CD8-positive, alpha-beta memory T cell (primary cell): ENCODE results near the gene CHP2. TPM values are rescaled to one million over a fixed set of nuclear protein-coding genes. Genes with fewer than 3 reads are reported as not detected.
A peak's percentile ranks its signal among the peaks of the same experiment; 100 is the strongest.

Experiments used
- CTCF ChIA-PET: fragments of 350-600 bp; sonication (Branson Sonifier 250); formaldehyde crosslinking; loops from one replicate; lab custom pipeline; 2021; ENCODE audit warnings: antibody characterized with exemption; lab: Charles Lee
- POLR2A ChIA-PET: fragments of 350-600 bp; sonication (Branson Sonifier 250); formaldehyde crosslinking; loops from one replicate; lab custom pipeline; 2021; ENCODE audit warnings: antibody characterized with exemption; lab: Charles Lee
- DNase-seq, 5 donors: peaks; one replicate each; pipeline versions ENCODE4 v3.0.0 to v3.0.0-alpha.2; 2020 to 2022; ENCODE audit warnings: mixed read lengths in 1 of 5
- H3K27ac ChIP-seq: one replicate; pipeline ENCODE4 v1.7.0; 2013; ENCODE audit warnings: low read depth, mild to moderate bottlenecking, low read length, moderate library complexity
- H3K27me3 ChIP-seq: 2 replicates; pipeline ENCODE4 v1.7.0; 2013; ENCODE audit warnings: low read length, mild to moderate bottlenecking; ENCODE audit not compliant: insufficient read depth, poor library complexity, severe bottlenecking
- H3K36me3 ChIP-seq: 2 replicates; pipeline ENCODE4 v1.7.0; 2013; ENCODE audit warnings: mild to moderate bottlenecking, low read length, moderate library complexity; ENCODE audit not compliant: insufficient read depth
- H3K4me1 ChIP-seq: 2 replicates; pipeline ENCODE4 v1.7.0; 2013; ENCODE audit warnings: mild to moderate bottlenecking, low read length, moderate library complexity; ENCODE audit not compliant: insufficient read depth
- H3K4me3 ChIP-seq: 2 replicates; pipeline ENCODE4 v1.7.0; 2013; ENCODE audit warnings: mild to moderate bottlenecking, low read length
- H3K9me3 ChIP-seq: 2 replicates; pipeline ENCODE4 v1.7.0; 2013; ENCODE audit warnings: mild to moderate bottlenecking, low read length
- H3K27ac Mint-ChIP-seq, 8 donors: one replicate each; pipeline ENCODE4 v1.8.0; 2020 to 2021; ENCODE audit warnings: mixed read lengths in 8 of 8, mild to moderate bottlenecking in 6 of 8, inconsistent platforms in 3 of 8, moderate library complexity in 3 of 8
- H3K27me3 Mint-ChIP-seq, 2 donors: one replicate each; pipeline ENCODE4 v1.8.0; 2020 to 2021; ENCODE audit warnings: mixed read lengths in 2 of 2, mild to moderate bottlenecking in 1 of 2, moderate library complexity in 1 of 2
- H3K36me3 Mint-ChIP-seq, 3 donors: one replicate each; pipeline ENCODE4 v1.8.0; 2020 to 2021; ENCODE audit warnings: mixed read lengths in 3 of 3, inconsistent platforms in 1 of 3, mild to moderate bottlenecking in 1 of 3
- H3K4me1 Mint-ChIP-seq, 3 donors: one replicate each; pipeline ENCODE4 v1.8.0; 2020 to 2021; ENCODE audit warnings: mixed read lengths in 3 of 3, inconsistent platforms in 1 of 3, mild to moderate bottlenecking in 1 of 3
- H3K4me3 Mint-ChIP-seq, 7 donors: one replicate each; pipeline ENCODE4 v1.8.0; 2020 to 2021; ENCODE audit warnings: mixed read lengths in 7 of 7, mild to moderate bottlenecking in 6 of 7, moderate library complexity in 4 of 7, inconsistent platforms in 2 of 7
- H3K9me3 Mint-ChIP-seq, 5 donors: one replicate each; pipeline ENCODE4 v1.8.0; 2020 to 2022; ENCODE audit warnings: mixed read lengths in 5 of 5, mild to moderate bottlenecking in 3 of 5, moderate library complexity in 2 of 5, inconsistent platforms in 1 of 5
- polyA plus RNA-seq: library from polyadenylated mRNA; unstranded; fragments of 300-500 nt; fragmentation: Illumina TruSeq; gene quantifications from one replicate; pipeline ENCODE4 v1.2.3, GENCODE V29; 2021
- total RNA-seq, 2 experiments: library from RNA; stranded (reverse); gene quantifications; one replicate each; pipeline ENCODE4 v1.2.3, GENCODE V29; 2021

The CHP2 gene
- total RNA-seq (not detected), polyA plus RNA-seq (not detected)

DNA sequence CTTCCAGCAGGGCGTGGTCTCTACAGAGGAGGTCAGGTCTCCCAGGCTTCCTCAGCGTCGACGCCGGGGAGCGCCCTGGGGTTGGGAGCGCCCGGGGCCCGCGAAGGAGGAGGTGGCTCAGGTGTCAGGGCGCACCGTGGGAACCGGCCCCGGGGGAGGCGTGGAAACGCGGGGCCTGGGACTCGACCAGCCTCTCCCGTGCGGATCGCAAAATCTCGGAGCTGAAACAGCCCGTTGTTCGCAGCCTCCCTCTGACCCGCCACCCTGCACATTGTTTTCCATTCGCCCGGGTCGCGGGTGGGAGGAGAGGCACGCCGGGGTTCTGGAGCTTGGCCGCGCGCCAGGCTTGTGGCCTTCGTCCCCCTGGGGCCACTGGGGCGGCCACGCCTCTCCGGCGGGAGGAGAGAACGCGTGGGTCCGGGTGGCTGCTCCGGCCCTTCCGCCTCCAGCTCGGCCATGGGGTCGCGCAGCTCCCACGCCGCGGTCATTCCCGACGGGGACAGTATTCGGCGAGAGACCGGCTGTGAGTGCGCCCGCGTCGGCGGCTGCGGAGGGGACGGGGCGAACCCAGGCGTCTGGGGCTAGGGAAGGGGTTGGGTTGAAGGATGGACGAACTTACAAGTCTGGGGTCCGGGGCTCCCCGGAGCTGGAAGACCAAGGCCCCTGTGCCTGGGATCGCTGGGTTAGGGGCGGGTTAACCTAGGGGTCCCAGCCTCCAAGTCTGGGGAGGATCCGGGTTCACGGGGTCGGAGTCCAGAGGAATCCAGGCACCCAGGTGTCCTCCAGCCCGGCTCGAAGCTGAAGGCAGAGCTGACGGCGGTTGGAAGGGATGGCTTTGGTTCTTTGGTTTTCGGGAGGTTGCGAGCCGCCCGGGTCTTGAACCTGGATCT is at the start of gene CHP2:
Gene CHP2 (plus strand): TSS at position 433 of the 890 bp plus-strand sequence. CDS start 24 bp downstream, at position 457.
- Mint-ChIP-seq H3K27me3 (peaks cover 33 to 59% of the 10 kb centered on the region in 2 donors), H3K36me3 (peaks cover 0 to 2% (median 0%) of the 10 kb centered on the region in 3 donors), H3K9me3 (peaks cover 0 to 3% (median 0%) of the 10 kb centered on the region in 5 donors), H3K4me1 (peaks cover 0 to 10% (median 2%) of the 10 kb centered on the region in 3 donors), H3K4me3 (peak within 1 kb of the TSS in 4 of 7 donors; percentile 20 to 79 (median 52)), H3K27ac (no peak within 1 kb of the TSS)
- Histone ChIP-seq H3K27me3 (peaks cover 21% of the 10 kb centered on the region), H3K9me3 (no peaks in the 10 kb centered on the region), H3K36me3 (no peaks in the 10 kb centered on the region), H3K4me3 (no peak within 1 kb of the TSS), H3K4me1 (no peaks in the 10 kb centered on the region), H3K27ac (no peak within 1 kb of the TSS)
- ChIA-PET CTCF (no interaction called here), POLR2A (no interaction called here)
- DNase-seq: no peak

DNA sequence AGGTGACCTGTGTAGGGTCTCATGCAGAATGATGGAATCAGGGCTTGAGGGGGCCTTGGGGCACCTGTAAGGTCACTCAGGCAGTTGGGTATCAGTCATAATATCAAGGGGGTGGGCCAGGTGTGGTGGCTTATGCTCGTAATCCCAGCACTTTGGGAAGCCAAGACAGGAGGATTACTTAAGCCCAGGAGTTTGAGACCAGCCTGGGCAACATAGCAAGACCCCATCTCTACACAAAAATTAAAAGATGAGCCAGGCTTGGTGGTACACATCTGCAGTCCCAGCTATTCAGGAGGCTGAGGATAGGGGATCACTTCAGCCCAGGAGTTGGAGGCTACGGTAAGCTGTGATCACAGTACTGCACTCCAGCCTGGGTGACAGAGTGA is 49.3 kb upstream of the CHP2 start:
- H3K27ac Mint-ChIP-seq: no peak overlapping the region
- H3K9me3 Mint-ChIP-seq: peaks cover 5 to 27% (median 12%) of the 10 kb centered on the region in 5 donors
- no peak overlapping the region for H3K4me3 Mint-ChIP-seq

DNA sequence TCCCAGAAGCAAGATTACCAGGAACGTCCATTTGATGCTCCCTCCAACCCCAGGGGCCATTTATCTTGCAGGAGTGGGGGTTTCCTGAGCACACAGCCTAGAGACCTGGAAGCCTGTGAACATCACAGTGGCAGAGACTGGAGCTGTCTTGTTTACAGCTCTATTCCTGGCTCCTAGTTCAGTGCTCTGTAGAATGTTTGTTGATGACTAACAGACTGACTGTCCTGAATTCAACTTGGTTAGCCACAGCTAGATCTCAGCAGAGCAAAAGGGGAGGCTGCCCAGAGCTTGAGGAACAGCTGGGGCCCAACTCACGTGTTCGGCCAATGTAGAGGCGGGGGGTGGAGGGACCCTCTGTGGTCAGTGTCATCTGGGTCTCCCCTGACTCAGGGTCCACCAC is 48.4 kb upstream of the CHP2 start:
- Mint-ChIP-seq H3K4me3 (no peak overlapping the region), H3K36me3 (peaks cover 0 to 23% (median 3%) of the 10 kb centered on the region in 3 donors), H3K27me3 (peaks cover 26 to 56% of the 10 kb centered on the region in 2 donors), H3K4me1 (no peaks in the 10 kb centered on the region), H3K9me3 (peaks cover 5 to 29% (median 12%) of the 10 kb centered on the region in 5 donors), H3K27ac (no peak overlapping the region)
- Histone ChIP-seq H3K27ac (no peak overlapping the region), H3K27me3 (no peaks in the 10 kb centered on the region), H3K4me1 (no peaks in the 10 kb centered on the region), H3K9me3 (no peaks in the 10 kb centered on the region), H3K4me3 (no peak overlapping the region), H3K36me3 (no peaks in the 10 kb centered on the region)
- ChIA-PET POLR2A (no interaction called here), CTCF (no interaction called here)
- DNase-seq: no peak

More for the DNA sequence above, 49.3 kb upstream of the CHP2 start:
- Histone ChIP-seq H3K27me3 (no peaks in the 10 kb centered on the region), H3K4me1 (no peaks in the 10 kb centered on the region), H3K36me3 (no peaks in the 10 kb centered on the region), H3K4me3 (no peak overlapping the region), H3K9me3 (no peaks in the 10 kb centered on the region), H3K27ac (no peak overlapping the region)
- ChIA-PET CTCF (no interaction called here), POLR2A (no interaction called here)
- Mint-ChIP-seq H3K4me1 (no peaks in the 10 kb centered on the region), H3K36me3 (peaks cover 0 to 23% (median 3%) of the 10 kb centered on the region in 3 donors), H3K27me3 (peaks cover 20 to 49% of the 10 kb centered on the region in 2 donors)
- no peak for DNase-seq

DNA sequence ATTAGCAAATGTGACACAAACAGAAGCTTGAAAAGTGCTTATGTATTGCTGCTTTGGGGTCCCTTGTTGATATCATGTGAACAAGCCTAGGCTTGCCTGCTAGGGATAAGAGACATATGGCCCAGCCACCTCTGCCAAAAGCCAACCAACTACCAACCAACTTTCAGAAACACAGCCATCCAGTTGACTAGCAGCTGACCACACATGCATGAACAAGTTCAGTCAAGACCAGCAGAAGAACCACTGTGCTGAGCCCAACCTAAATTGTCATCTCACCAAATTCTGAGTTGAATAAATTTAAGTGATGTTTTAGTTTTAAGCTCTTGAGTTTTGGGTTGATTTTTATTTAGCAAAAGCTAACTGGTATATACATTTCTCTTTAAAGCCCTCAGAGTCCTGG is 45.3 kb upstream of the CHP2 start:
- H3K9me3 Mint-ChIP-seq: peaks cover 0 to 17% (median 8%) of the 10 kb centered on the region in 5 donors
- H3K4me3 ChIP-seq: no peak overlapping the region
- CTCF ChIA-PET: no interaction called here

DNA sequence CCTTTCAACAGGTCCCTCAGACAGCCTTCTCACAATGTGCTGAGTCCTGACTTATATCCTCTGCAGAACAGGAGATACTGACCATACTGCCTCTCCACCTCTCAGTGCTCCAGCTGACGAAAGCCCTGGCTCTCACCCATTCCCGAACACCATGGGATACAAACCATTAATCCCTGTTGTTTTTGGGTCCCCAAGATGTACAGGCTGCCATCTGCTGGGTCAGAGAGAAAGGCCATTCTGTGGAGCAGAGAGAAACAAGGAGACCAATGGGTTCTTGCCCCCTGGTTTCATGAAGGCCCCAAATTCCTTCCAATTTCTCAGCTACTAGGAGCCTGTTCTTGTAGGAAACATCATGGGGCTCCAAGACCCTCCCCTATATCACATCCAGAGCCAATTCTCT is 44.8 kb upstream of the CHP2 start:
- H3K27ac Mint-ChIP-seq: no peak overlapping the region
- POLR2A ChIA-PET: no interaction called here

More for the DNA sequence above, 45.3 kb upstream of the CHP2 start:
- POLR2A ChIA-PET: no interaction called here
- Histone ChIP-seq H3K27ac (no peak overlapping the region), H3K9me3 (no peaks in the 10 kb centered on the region), H3K27me3 (peaks cover 7% of the 10 kb centered on the region), H3K36me3 (no peaks in the 10 kb centered on the region), H3K4me1 (no peaks in the 10 kb centered on the region)
- Mint-ChIP-seq H3K27ac (peak overlapping the region in 1 of 8 donors; percentile 74), H3K4me1 (peaks cover 0 to 3% (median 0%) of the 10 kb centered on the region in 3 donors), H3K36me3 (peaks cover 0 to 11% (median 0%) of the 10 kb centered on the region in 3 donors), H3K27me3 (peaks cover 21 to 67% of the 10 kb centered on the region in 2 donors), H3K4me3 (no peak overlapping the region)
- DNase-seq: no peak

DNA sequence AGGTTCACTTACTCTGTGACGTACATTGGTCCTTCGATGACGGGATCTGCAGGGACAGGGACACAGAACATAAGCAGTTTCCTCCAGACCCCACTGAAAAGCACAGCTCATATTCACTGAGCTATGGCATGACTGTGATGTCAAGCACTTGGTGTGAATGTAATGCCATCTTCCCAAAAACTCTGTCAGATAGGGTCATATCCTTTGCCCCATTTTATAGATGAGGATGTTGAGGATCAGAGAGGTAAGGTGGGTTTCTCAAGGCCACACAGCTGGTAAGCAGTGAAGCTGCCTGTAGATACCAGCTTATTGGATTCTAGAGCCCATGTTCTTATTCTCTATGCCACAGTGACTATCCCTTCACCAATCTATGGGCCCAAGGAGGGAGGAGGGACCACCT is 44.3 kb upstream of the CHP2 start:
- Mint-ChIP-seq H3K27me3 (peaks cover 20 to 66% of the 10 kb centered on the region in 2 donors), H3K36me3 (peaks cover 0 to 11% (median 0%) of the 10 kb centered on the region in 3 donors), H3K4me3 (no peak overlapping the region), H3K9me3 (peaks cover 0 to 17% (median 8%) of the 10 kb centered on the region in 5 donors), H3K4me1 (peaks cover 0 to 3% (median 0%) of the 10 kb centered on the region in 3 donors), H3K27ac (no peak overlapping the region)
- POLR2A ChIA-PET: no interaction called here
- Histone ChIP-seq H3K4me3 (no peak overlapping the region), H3K36me3 (no peaks in the 10 kb centered on the region), H3K9me3 (no peaks in the 10 kb centered on the region), H3K27ac (no peak overlapping the region), H3K4me1 (no peaks in the 10 kb centered on the region), H3K27me3 (peaks cover 7% of the 10 kb centered on the region)
- no peak for DNase-seq
- CTCF ChIA-PET: no interaction called here

More for the DNA sequence above, 44.8 kb upstream of the CHP2 start:
- H3K4me3 Mint-ChIP-seq: no peak overlapping the region
- peaks cover 0 to 3% (median 0%) of the 10 kb centered on the region in 3 donors for H3K4me1 Mint-ChIP-seq
- H3K27ac ChIP-seq: no peak overlapping the region
- peaks cover 7% of the 10 kb centered on the region for H3K27me3 ChIP-seq
- peaks cover 0 to 17% (median 8%) of the 10 kb centered on the region in 5 donors for H3K9me3 Mint-ChIP-seq
- DNase-seq: no peak
- H3K36me3 ChIP-seq: no peaks in the 10 kb centered on the region
- no peaks in the 10 kb centered on the region for H3K4me1 ChIP-seq
- H3K27me3 Mint-ChIP-seq: peaks cover 23 to 69% of the 10 kb centered on the region in 2 donors
- peaks cover 0 to 11% (median 0%) of the 10 kb centered on the region in 3 donors for H3K36me3 Mint-ChIP-seq
- no peaks in the 10 kb centered on the region for H3K9me3 ChIP-seq
- H3K4me3 ChIP-seq: no peak overlapping the region
- CTCF ChIA-PET: no interaction called here

DNA sequence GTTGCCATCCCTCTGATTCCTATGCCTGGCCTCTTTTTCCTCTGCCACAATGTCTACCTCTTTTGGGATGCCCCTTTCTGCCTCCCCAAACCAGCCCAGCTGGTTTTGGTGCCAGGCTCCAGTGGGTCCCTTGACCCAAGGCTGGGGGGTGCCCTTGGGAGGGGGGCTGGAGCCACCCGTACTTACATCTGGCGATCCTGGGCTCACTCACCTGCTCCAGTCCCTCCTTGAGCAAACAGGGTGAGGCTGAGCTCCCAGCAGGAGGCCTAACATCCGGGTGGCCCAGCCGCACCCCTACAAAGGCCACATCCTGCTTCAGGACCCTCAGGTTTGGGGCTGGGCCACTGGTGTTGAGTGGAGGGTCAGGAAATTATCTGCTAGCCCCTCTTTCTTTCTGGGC is 43.0 kb upstream of the CHP2 start:
- Mint-ChIP-seq H3K27ac (no peak overlapping the region), H3K27me3 (peaks cover 27 to 62% of the 10 kb centered on the region in 2 donors), H3K36me3 (peaks cover 0 to 6% (median 0%) of the 10 kb centered on the region in 3 donors), H3K4me1 (peaks cover 0 to 3% (median 0%) of the 10 kb centered on the region in 3 donors), H3K4me3 (no peak overlapping the region), H3K9me3 (peaks cover 0 to 17% (median 8%) of the 10 kb centered on the region in 5 donors)
- no peak overlapping the region for H3K4me3 ChIP-seq
- no peaks in the 10 kb centered on the region for H3K4me1 ChIP-seq
- POLR2A ChIA-PET: no interaction called here
- CTCF ChIA-PET: no interaction called here
- H3K27ac ChIP-seq: no peak overlapping the region
- H3K27me3 ChIP-seq: peaks cover 7% of the 10 kb centered on the region
- H3K36me3 ChIP-seq: no peaks in the 10 kb centered on the region
- DNase-seq: no peak
- no peaks in the 10 kb centered on the region for H3K9me3 ChIP-seq

DNA sequence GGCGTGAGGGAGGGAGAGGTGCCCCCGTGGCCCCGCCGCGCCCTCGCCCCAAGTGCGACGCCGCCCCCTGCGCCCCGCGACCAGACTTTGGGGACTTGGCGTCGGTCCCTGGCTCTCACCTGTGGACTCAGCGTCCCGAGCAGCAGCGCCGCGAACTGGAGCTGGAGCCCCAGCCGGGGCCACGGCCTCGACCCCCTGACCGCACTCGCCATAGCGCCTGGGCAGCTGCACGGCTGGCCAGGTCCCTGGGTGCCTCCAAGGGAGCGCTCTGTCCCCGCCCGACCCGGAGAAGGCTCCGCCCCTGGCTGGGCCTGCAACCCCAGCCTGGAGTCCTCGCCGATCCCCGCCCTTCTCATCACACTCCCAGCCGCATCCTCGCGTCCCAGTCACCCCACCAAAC is 41.9 kb upstream of the CHP2 start, which contains the start of gene ERN2:
Gene ERN2 (minus strand): TSS at position 247 of the 400 bp plus-strand sequence. CDS start 35 bp downstream, at position 212.
- Mint-ChIP-seq H3K4me3 (no peak within 1 kb of the TSS), H3K36me3 (peaks cover 0 to 6% (median 0%) of the 10 kb centered on the region in 3 donors), H3K27ac (no peak within 1 kb of the TSS), H3K9me3 (peaks cover 0 to 17% (median 8%) of the 10 kb centered on the region in 5 donors), H3K4me1 (peaks cover 0 to 3% (median 0%) of the 10 kb centered on the region in 3 donors), H3K27me3 (peaks cover 31 to 61% of the 10 kb centered on the region in 2 donors)
- H3K9me3 ChIP-seq: no peaks in the 10 kb centered on the region
- DNase-seq: no peak
- H3K4me1 ChIP-seq: no peaks in the 10 kb centered on the region
- no peak within 1 kb of the TSS for H3K27ac ChIP-seq
- ChIA-PET POLR2A (no interaction called here), CTCF (no interaction called here)
- no peaks in the 10 kb centered on the region for H3K36me3 ChIP-seq
- no peak within 1 kb of the TSS for H3K4me3 ChIP-seq
- peaks cover 7% of the 10 kb centered on the region for H3K27me3 ChIP-seq
